Upper lobe of left lung (tissue), 4 donors: ENCODE measurements around the gene GKN2.

ENCODE experiments used
- CTCF ChIP-seq, 6 experiments: fragments of 450-650 bp in 4 of 6; fragments of 200-600 bp in 2 of 6; sonication (generic) in 2 of 6; IDR thresholded peaks; one replicate each; pipeline ENCODE4 v1.5.1; 2016 to 2019; ENCODE audit warnings: antibody characterized with exemption in 6 of 6
- POLR2A ChIP-seq, 4 donors: fragments of 450-650 bp; IDR thresholded peaks; one replicate each; pipeline ENCODE4 v1.5.1; 2016 to 2017; ENCODE audit warnings: antibody characterized with exemption in 4 of 4, mild to moderate bottlenecking in 2 of 4
- POLR2AphosphoS5 ChIP-seq, 2 donors: sonication (generic); formaldehyde crosslinking; IDR thresholded peaks; one replicate each; pipeline ENCODE4 v1.5.1; 2017; ENCODE audit warnings: antibody characterized with exemption in 2 of 2

DNA sequence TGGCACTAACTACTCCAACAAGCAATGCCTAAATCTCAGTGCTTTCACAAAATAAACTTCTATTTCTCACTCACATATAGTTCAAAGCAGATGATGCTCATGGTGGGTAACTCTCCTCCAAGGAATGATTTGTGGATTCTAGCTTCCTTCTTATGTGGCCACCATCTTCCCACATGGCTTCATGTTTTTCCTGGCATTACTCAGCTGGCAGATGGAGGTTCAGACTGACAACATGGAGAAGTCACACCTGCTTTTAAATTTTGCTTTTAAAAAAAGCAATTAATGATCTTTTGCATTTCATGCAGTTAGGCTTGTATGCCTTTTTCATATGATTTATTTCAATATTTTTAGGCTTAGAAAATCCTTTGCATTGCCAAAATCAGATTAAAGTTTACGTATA is 6.3 kb upstream of the GKN2 start:
- no peak for TF ChIP-seq CTCF (IDR thresholded peaks at IDR 0.05)
- no peak for TF ChIP-seq POLR2A (IDR thresholded peaks at IDR 0.05)
- no peak for TF ChIP-seq POLR2AphosphoS5 (IDR thresholded peaks at IDR 0.05)
